GM20000 (cell line): ENCODE data around the gene NUB1.

Experiments
- DNase-seq: peaks from one replicate; pipeline ENCODE4 v3.0.0; 2012; ENCODE audit warnings: low spot score
- TF ChIP-seq, protein P1 (sequence below): IDR thresholded peaks from 2 replicates; pipeline ENCODE4 v1.5.1; 2012; ENCODE audit warnings: mild to moderate bottlenecking, control low read depth; ENCODE audit errors: extremely low read depth, missing control alignments

The NUB1 gene

DNA sequence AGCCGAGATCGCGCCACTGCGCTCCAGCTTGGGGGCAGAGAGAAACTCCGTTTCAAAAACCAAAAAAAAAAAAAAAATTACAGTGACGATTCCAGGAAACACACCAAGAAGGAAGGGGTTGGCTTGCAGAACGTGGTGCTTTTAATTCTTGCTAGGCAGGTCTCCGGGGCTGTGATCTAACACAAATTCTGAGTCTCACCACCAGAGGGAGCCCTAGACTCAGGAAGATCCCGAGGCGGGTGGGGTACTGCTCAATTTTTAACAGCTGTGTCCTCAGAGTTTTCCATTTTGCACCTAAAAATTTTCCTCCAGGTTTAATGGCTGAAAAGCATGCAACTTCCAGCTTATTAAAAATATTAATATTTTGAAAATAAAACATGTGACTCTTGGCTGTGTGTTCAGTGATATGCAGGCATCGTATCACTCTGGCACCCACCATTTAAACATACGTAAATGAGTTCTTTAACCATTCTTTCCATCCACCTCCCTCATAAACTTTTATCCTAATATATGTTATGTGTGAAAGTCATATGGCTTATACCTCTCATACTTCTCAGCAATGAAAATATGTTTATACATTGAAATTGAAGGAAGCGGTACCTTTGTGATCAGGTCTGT, 26.5 kb upstream of the NUB1 start:
- TF ChIP-seq, protein P1, sequence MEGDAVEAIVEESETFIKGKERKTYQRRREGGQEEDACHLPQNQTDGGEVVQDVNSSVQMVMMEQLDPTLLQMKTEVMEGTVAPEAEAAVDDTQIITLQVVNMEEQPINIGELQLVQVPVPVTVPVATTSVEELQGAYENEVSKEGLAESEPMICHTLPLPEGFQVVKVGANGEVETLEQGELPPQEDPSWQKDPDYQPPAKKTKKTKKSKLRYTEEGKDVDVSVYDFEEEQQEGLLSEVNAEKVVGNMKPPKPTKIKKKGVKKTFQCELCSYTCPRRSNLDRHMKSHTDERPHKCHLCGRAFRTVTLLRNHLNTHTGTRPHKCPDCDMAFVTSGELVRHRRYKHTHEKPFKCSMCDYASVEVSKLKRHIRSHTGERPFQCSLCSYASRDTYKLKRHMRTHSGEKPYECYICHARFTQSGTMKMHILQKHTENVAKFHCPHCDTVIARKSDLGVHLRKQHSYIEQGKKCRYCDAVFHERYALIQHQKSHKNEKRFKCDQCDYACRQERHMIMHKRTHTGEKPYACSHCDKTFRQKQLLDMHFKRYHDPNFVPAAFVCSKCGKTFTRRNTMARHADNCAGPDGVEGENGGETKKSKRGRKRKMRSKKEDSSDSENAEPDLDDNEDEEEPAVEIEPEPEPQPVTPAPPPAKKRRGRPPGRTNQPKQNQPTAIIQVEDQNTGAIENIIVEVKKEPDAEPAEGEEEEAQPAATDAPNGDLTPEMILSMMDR, result peak; percentile 34
- peak; percentile 83 for DNase-seq

DNA sequence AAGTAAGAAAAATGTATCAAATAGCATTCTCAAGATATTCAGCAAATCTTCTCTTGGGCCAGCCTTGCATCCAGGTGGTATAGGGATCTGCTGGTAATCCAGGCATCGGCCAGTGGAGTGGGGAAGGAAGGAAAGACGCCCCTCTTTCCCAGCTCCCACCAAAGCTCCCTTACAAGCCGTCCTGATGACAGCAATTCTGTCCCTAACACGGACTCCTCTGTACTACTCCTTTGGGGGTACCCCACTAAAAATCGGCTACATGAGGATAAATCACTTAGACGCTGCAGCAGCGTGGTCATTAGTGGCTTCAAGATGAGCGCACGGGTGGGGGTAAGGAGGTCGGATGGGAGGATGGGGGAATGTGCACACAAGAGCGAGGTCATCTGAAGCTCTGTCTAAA, 24.7 kb upstream of the NUB1 start:
- DNase-seq, result no peak
- TF ChIP-seq, protein P1, result no peak

GRCh38 chr7:151317936-151318335, 23.7 kb upstream of the NUB1 start:
- DNase-seq, result no peak
- TF ChIP-seq, protein P1, result no peak

GRCh38 chr7:151319189-151319588, 22.4 kb upstream of the NUB1 start:
- TF ChIP-seq, protein P1, result no peak
- DNase-seq, result no peak

DNA sequence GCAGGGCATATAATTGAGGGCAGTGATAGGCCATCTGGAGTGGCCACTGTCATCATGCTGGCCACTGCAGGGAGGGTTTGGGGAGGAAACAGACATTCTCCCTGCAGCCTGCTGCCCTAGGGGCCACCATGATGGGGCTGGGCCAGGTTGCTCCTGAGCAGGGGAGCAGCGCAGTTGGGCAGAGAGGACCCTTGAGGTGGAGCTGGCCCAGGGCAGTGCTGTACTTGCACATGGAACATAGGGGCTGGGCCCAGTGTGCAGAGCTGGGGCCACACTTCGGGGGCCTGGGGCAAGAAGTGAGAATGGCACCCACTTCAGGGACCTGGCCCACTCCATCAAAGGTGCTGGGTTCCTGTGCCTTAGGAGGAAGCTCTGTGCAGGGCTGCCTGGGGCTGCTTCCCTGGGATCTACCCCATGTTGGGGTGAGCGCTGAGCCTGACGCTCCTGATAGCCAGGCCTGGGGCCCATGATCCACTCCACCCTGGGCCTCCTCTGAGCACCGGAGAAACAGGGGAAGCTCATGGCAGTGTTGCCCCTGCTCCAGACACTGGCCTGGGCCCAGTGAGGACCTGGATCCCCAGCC, 21.3 kb upstream of the NUB1 start:
- DNase-seq, result no peak
- TF ChIP-seq, protein P1, result no peak

- TF ChIP-seq, protein P1, result no peak
- no peak for DNase-seq
These were observed 20.3 kb upstream of the NUB1 start for GRCh38 chr7:151321341-151321740.

GRCh38 chr7:151322906-151323305, 18.7 kb upstream of the NUB1 start:
- no peak for DNase-seq
- TF ChIP-seq, protein P1, result no peak
